NCI-H82 treated with DMSO at 0.1 percent for 48 hours (cell line): ENCODE results near the gene EIF3B.
A peak's percentile ranks its signal among the peaks of the same experiment; 100 is the strongest.
"Not testable (repeated sequence)": the region's sequence is repeated elsewhere in the genome, so short reads cannot be mapped to it uniquely, and the experiment has no call there.

ENCODE experiments used
- DNase-seq: peaks from one replicate; lab custom pipeline; 2025; ENCODE audit not compliant: unreplicated experiment; lab: John Stamatoyannopoulos, UW

The EIF3B gene

GRCh38 chr7:2354186-2354938 is at the start of gene EIF3B:
Gene EIF3B, plus strand, starts transcription at chr7:2354827. Its CDS starts 95 bp downstream, at chr7:2354922.
- peak; percentile 92 for DNase-seq

- not testable (repeated sequence) for DNase-seq
Measured at GRCh38 chr7:2305258-2305657, 49.4 kb upstream of the EIF3B start.

- DNase-seq, result no peak
Measured at GRCh38 chr7:2306688-2307087, 47.9 kb upstream of the EIF3B start.

- no peak for DNase-seq
Measured at GRCh38 chr7:2307690-2308107, 46.9 kb upstream of the EIF3B start.

GRCh38 chr7:2309889-2310331 is 44.7 kb upstream of the EIF3B start:
- no peak for DNase-seq

GRCh38 chr7:2312267-2312929 is 42.2 kb upstream of the EIF3B start:
- no peak for DNase-seq

GRCh38 chr7:2313450-2314208 is 41.0 kb upstream of the EIF3B start:
- DNase-seq, result no peak

GRCh38 chr7:2314209-2314955 is 40.2 kb upstream of the EIF3B start, which contains the start of gene SNX8:
Gene SNX8, minus strand, starts transcription at chr7:2314441. Its CDS starts 20 bp downstream, at chr7:2314421.
- peak; percentile 68 for DNase-seq

- not testable (repeated sequence) for DNase-seq
Measured at GRCh38 chr7:2314956-2315530, 39.6 kb upstream of the EIF3B start.

GRCh38 chr7:2315787-2316186 is 38.8 kb upstream of the EIF3B start:
- DNase-seq, result no peak

GRCh38 chr7:2316578-2316977 is 38.0 kb upstream of the EIF3B start:
- no peak for DNase-seq

GRCh38 chr7:2317556-2318293 is 36.9 kb upstream of the EIF3B start:
- no peak for DNase-seq

GRCh38 chr7:2321020-2321419 is 33.6 kb upstream of the EIF3B start:
- peak; percentile 23 for DNase-seq

GRCh38 chr7:2325162-2325561 is 29.5 kb upstream of the EIF3B start:
- no peak for DNase-seq

- no peak for DNase-seq
Measured at GRCh38 chr7:2326951-2327350, 27.7 kb upstream of the EIF3B start.

- no peak for DNase-seq
Measured at GRCh38 chr7:2330493-2330892, 24.1 kb upstream of the EIF3B start.

GRCh38 chr7:2331707-2332106 is 22.9 kb upstream of the EIF3B start:
- no peak for DNase-seq

- DNase-seq, result not testable (repeated sequence)
Measured at GRCh38 chr7:2332606-2333231, 21.9 kb upstream of the EIF3B start.

- no peak for DNase-seq
Measured at GRCh38 chr7:2336626-2337299, 17.9 kb upstream of the EIF3B start.
